ENCODE measurements around the gene HID1. TPM values are rescaled to one million over a fixed set of nuclear protein-coding genes. Genes with fewer than 3 reads are reported as not detected.
A peak's percentile ranks its signal among the peaks of the same experiment; 100 is the strongest.
"Not testable (repeated sequence)": the region's sequence is repeated elsewhere in the genome, so short reads cannot be mapped to it uniquely, and the experiment has no call there.

HID1 gene
- total and polyA plus RNA-seq, 9 of the 15 experiments (the other 6 are each of a cell fraction or from before 2014, with no cell fraction given): 0.14 to 2.1 (median 0.54) TPM; not detected in 2

- peak overlapping the region; percentile 75 for H3K27ac ChIP-seq (ENCODE audit: extremely low read depth, low read depth, low read length)
- H3K27me3 ChIP-seq (ENCODE audit: control insufficient read depth in 2 of 2, insufficient read depth in 2 of 2, low read length in 2 of 2); H4K20me1 ChIP-seq (replicated peaks; ENCODE audit: control insufficient read depth, insufficient read depth, low read length); H3K9me3 ChIP-seq (replicated peaks; ENCODE audit: control insufficient read depth, insufficient read depth, low read depth, low read length); in situ Hi-C loops (cut with MboI); FAIRE-seq; H3K79me2 ChIP-seq (ENCODE audit: control insufficient read depth, insufficient read depth, low read length); H3K36me3 ChIP-seq (ENCODE audit: control insufficient read depth, insufficient read depth, low read length); intact Hi-C loops (cut with micrococcal nuclease); H3K9me1 ChIP-seq (ENCODE audit: control insufficient read depth, insufficient read depth, low read length); TF ChIP-seq NR2C2 (CRISPR knock-in tag; IDR thresholded peaks at IDR 0.05): not testable (repeated sequence)
- ChIA-PET POLR2A (interaction anchor here (0.6 to 1.9 kb wide), 17 partner anchors 9 to 544 kb away, joined by 3 to 12 read pairs (median 4); partner anchors contain the start of genes ATP5PD, HID1, JPT1 and KCTD2), CTCF (ENCODE audit: low intra/inter-chr PET ratio) (interaction anchor here (0.7 kb wide), 1 partner anchor 238 kb away, joined by 3 read pairs; no protein-coding TSS in a partner anchor)
- ATAC-seq (peak; percentile 3; the same call in 1 of the 3 replicates), DNase-seq (ENCODE audit: extremely low read depth in 1 of 4, low spot score in 3 of 4) (peak in 1 of 4 experiments; percentile 28)
- WGBS (ENCODE audit: insufficient coverage, low coverage, missing lambda C conversion rate): 41% methylated on average over 14 of the region's 14 CpGs
- peaks cover 22 to 47% of the 10 kb centered on the region in 2 experiments for H3K4me1 ChIP-seq (replicated peaks in 1 of 2; ENCODE audit: control insufficient read depth in 2 of 2, insufficient read depth in 2 of 2, low read length in 2 of 2)
- peak overlapping the region; percentile 78 for H2AFZ ChIP-seq (ENCODE audit: low read depth, low read length)
- H3K4me3 ChIP-seq: peak overlapping the region; percentile 55
- TSS peak; percentile 71 for BruUV-seq (replicated peaks)
- peak overlapping the region; percentile 87 for H3K4me2 ChIP-seq (ENCODE audit: insufficient read depth, low read length)
- peak overlapping the region; percentile 76 to 91 for H3K9ac ChIP-seq (ENCODE audit: insufficient read depth in 1 of 2, low read depth in 2 of 2, low read length in 2 of 2)
- peak; percentile 51 to 61; a peak in 2 of 4 replicates for TF ChIP-seq FOXK2 (conservative IDR thresholded peaks at IDR 0.05 in 1 of 2, IDR thresholded peaks at IDR 0.05 in 1 of 2; ENCODE audit: low read depth in 2 of 2)
- TF ChIP-seq BRD9 (IDR thresholded peaks at IDR 0.05; ENCODE audit: low read depth, partially characterized antibody): peak; percentile 62
- 0 out of 2 replicates have a peak, but pooled peaks have one; percentile 54 for TF ChIP-seq PHB (CRISPR knock-in tag; IDR thresholded peaks at IDR 0.05)
- peak in 1 of 2 experiments; percentile 33 for TF ChIP-seq AFF1 (IDR thresholded peaks at IDR 0.05; ENCODE audit: low read depth in 1 of 2, partially characterized antibody in 2 of 2)
- TF ChIP-seq RUNX1 (IDR thresholded peaks at IDR 0.05; ENCODE audit: low read depth): 0 out of 2 replicates have a peak, but pooled peaks have one; percentile 8
- peak; percentile 67; the same call in 1 of the 2 replicates for TF ChIP-seq NR2C2 (tag; IDR thresholded peaks at IDR 0.05)
- 0 out of 2 replicates have a peak, but pooled peaks have one; percentile 18 for TF ChIP-seq NCOA6 (IDR thresholded peaks at IDR 0.05)
- peak; percentile 49; the same call in 1 of the 2 replicates for TF ChIP-seq THRAP3 (IDR thresholded peaks at IDR 0.05; ENCODE audit: borderline replicate concordance)
- 0 out of 2 replicates have a peak, but pooled peaks have one; percentile 11 for TF ChIP-seq AFF4 (CRISPR knock-in tag; IDR thresholded peaks at IDR 0.05)
- 0 out of 2 replicates have a peak, but pooled peaks have one; percentile 16 for TF ChIP-seq SMARCA4 (IDR thresholded peaks at IDR 0.05)
- peak in 1 of 3 experiments; percentile 10 for TF ChIP-seq YY1 (IDR thresholded peaks at IDR 0.05; ENCODE audit: borderline replicate concordance in 1 of 3, control insufficient read depth in 1 of 3, extremely low read depth in 1 of 3, insufficient read depth in 3 of 3, insufficient read length in 1 of 3, insufficient replicate concordance in 2 of 3, low read depth in 1 of 3, low read length in 2 of 3)
Observed at GRCh38 chr17:74982663-74983313, 10.2 kb upstream of the HID1 start.
